HG02885 (cell line): Measurements from ENCODE around the gene SOAT2.

ENCODE experiments used
- ATAC-seq: cut with Tn5 transposase; IDR thresholded peaks from one replicate; pipeline ENCODE4 v1.9.1; 2021; ENCODE audit warnings: mild to moderate bottlenecking; ENCODE audit not compliant: unreplicated experiment, poor library complexity

Gene SOAT2

DNA sequence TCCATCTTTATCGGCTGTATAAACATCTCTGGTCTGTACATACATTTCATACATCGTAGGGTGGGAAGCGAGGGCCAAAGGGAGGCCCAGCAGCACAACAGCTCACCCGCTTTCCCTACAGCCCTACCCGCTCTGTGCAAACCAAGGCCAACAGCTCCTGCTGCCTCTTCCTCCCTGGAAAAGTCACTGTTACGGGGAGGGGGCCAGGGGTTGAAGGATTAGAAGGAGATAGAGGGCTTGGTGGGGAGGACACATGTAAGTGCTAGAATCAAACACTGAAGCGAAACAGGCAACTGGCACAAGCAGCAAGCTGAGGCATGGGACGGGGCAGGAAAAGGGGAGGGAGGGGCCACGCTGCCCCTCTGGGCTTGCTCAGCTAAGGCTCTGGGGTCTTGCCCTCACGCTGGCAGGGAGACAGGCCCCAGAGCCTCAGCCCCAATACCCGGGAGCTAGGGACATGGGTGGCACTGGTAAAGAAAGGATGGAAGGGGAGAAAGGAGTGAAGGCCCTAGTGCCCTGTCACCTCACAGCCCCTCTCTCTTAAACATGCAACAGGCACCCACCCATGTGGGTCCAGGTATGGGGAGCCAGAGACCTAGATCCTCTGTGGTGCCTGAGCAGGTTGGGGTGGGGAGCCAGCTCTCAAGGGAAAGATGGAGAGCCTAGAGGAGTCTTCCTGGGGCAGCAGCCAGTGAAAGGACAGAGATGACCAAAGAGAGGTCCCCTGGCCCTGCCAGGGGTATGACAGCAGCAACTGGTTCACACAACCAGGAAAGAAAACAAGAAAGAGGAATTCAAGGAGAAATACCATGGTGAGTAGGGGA lies 38.5 kb upstream of the SOAT2 start:
- no peak for ATAC-seq

DNA sequence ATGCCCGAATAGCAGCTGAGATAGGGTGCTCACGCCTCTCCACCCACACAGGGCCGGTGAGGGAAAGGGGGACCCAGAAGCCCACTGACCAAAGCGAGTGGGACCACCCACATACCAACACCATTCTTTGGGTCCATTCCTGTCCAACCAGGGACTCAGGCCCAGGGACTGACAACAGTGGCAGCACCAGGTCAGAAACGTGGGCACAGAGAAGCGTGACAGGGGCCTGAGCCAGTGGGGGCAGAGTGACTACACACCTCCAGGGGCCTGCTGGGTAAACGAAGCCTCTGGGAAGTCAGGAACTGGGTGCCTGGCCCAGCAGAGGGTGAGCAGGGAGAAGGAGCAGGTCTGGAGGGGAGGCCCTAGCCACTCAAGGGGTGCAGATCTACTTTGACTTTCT lies 37.8 kb upstream of the SOAT2 start:
- ATAC-seq, result no peak

GRCh38 chr12:53065975-53066931 lies 37.0 kb upstream of the SOAT2 start:
- ATAC-seq, result no peak

DNA sequence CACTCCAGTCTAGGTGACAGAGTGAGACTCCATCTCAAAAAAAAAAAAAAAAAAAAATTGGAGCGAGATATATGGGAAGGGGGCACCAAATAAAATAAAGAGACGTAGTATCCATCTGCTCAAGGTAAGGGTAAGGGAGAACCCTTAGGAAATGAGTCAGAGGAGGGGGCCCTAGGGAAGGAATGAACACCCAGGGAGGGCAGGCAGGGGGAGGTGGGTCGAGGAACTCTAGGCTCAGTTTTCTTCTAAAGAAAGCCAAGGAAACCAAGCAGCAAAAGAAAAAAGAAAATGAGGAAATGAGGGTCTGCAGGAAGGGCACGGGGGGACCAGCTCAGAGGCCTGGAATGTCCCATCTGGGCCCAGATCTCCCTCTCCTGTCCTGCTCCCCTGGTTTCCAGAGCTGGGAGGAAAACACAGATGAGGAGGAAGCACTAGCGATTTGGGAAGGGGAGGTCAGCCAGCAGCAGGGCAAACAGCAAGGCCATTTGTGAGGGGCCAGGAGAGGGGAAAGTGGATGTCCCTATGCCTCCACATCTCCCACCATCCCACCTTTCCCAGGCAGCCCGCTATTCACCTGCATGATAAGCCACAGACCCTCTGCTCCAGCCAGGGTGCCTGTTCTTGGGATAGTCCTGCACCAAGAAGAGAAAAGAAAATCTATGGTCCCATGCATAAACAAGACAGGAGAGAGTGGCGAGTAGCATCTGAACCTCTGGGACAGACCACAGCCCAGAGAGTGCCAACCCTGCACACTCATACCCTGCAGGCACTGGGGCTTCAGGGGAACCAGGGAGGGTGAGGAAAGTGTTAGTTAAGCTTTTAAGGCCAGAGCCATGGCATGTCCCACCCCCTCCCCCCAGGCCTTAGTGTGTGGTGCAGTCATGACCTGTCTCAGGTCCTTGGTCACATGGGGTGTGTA lies 36.0 kb upstream of the SOAT2 start:
- no peak for ATAC-seq

GRCh38 chr12:53067993-53068770 lies 35.1 kb upstream of the SOAT2 start:
- no peak for ATAC-seq

GRCh38 chr12:53068811-53069585 lies 34.3 kb upstream of the SOAT2 start:
- ATAC-seq, result no peak

DNA sequence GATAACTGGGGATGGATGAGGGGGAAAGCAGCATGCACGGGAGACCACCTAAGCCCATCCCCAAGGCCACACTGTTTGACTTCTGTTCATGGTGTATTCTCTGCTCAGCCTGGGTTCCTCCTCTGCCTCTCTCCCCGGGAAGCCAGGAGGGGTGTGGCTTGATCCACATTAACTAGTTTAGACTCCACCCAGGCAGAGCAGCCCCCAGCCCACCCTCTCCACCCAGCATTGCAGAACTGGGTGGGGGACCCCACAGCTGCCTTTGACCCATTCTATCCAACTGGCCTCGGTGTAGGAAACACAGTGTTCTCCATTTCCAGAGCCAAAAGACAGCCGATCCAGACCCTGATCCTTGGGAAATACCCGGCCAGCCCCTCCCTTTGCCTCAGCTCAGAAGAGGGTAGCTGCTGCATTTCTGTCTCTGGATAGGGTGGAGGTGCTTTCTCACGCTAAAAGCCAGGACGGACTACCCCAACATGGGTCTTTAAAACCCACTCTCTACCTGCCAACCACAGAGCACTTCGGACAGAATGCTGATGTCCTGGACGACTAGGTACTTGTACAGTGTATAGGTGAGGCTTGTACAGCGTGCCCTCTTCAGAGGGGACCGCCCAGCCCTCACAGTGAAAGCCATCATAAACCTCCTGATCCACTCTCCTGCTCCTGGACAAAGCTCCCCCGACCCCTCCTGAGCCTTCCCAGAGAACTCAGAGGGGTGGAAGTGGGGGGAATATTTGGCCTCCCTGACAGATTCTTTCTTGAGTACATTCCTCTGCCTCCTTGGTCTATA lies 33.5 kb upstream of the SOAT2 start:
- ATAC-seq, result no peak

DNA sequence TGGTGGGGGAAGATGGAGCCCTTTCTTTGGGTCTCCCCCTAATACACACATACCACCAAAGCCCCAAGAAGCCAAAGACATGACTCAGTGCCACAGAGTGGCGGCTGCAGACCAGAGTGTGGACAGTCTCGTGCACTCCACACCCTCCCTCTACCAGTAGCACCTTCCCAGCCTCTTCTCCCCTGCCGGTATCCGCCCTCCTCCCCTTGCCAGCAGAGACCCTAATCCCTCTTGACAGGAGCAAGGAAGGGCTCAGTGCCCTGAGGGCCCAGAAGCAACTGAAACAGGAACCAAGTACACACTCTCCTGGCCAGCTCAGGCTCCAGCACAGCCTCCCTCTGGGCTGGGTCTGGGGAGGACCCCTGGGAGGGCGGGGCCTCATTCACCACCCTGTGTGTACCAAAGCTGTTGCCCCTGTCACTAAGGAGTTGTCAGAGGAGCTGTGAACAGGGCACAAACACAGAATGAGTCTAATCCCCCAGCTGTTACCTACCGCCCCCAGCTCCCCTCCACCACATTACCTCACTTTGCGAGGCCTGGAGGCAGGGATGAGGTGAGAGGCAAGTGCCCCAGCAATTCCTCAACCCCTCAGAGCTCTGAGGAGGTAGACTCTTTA lies 32.3 kb upstream of the SOAT2 start:
- ATAC-seq, result no peak

DNA sequence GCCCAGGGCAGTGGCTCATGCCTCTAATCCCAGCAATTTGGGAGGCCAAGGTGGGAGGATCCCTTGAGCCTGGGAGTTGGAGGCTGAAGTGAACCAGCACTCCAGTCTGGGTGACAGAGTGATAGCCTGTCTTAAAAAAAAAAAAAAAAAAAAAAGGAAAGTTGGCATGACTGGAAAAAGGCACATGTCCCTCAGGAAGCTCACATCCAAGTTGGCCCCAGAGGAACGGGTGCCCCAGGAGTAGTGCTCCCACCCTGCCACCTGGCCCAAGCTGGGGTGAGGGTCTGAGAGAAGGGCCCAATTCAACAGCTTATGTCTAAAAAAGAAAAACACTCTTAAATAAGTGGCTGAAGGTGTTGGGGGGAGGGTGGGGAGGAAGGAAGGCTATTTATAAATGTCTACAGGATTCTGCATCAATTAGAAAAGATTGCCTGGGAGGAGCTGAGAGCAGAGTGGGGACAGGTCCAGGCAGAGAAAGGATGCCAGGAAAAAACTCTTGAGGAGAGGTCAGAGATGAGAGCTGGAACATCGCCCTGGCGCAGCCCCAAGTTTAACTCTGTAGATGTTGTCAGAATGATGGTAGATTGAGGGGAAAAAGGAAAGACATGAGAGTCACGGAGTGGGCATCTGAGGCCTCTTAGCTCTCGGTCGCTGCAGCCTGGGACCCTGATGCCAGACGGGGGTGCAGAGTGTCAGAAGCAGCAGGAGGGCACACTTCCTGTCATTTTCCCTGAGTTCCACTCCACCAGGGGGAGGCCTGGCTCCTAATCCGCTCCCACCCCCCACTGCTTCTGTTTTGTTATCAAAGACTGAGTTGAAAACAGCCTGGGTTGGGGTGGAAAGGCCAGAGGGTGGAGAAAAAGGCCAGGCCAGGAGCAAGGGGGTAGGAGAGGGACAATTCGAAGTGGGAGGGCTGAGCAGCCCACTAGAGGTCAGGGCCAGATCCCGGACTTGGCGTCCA lies 31.4 kb upstream of the SOAT2 start:
- ATAC-seq, result no peak

- ATAC-seq, result no peak
Measured at GRCh38 chr12:53073881-53074280, 29.4 kb upstream of the SOAT2 start.

- no peak for ATAC-seq
Measured at GRCh38 chr12:53074283-53074998, 28.8 kb upstream of the SOAT2 start.

DNA sequence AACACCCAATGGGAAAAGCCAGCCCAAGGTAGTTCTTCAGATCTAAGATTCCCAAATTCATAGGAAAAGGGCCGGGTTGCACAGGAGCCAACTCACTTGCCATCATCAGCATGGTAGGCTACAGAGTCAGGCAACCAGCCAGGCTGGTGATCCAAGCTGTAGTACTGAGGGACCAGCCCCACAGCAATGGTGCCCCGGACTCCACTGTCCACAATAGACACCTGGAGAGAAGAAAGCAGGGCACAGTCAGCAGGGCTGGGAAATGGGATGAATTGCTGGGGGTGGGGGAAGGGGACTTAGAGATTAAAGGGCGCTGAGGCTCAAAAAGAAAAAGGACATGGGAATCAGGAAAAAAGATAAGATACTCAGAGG lies 28.3 kb upstream of the SOAT2 start:
- ATAC-seq, result no peak

DNA sequence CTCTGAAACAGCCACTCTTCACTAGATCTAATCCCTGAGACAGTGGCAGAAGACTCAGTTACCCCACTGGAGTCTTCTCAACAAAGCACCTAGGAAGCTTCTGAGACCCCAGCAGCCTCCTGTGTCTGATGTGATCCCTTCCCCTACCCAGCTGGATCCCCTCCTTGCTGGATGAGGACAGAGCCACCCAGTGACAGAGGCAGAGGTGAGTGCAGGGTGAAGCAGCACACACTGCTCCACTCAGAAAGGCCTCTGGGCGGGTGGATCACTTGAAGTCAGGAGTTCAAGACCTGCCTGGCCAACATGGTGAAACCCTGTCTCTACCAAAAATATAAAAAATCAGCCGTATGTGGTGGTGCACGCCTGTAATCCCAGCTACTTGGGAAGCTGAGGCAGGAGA lies 26.8 kb upstream of the SOAT2 start:
- no peak for ATAC-seq

GRCh38 chr12:53077030-53077429 lies 26.3 kb upstream of the SOAT2 start:
- ATAC-seq, result no peak

- ATAC-seq, result no peak
Measured at GRCh38 chr12:53078425-53079225, 24.7 kb upstream of the SOAT2 start.
